ENCODE data around the gene EXO5.

DNA sequence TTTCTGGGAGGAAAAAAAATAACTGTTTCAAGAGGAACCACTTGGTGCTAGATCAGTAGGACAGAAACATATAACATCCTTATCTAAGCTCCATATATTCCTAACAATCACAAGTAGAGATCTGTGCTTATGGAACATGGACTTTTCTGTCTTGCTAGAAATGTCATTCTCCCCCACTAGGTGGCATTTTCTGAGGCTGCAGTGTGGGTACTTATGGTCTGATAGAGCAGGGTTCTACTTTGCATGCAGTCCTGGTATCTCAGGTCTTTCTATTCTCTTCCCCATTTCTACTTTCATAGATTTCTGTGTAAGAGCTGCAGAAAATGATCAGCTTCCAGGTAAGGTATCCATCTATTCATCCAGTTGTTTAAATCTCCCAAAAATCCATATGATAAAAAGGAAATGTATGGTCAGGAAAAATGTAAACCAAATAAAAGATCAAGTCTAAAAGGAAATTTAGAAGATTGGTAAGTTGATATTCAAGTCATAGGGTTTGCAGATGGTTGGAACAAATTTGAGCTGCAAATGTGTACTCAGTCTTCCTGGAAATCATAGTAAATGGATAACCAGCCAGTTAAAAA is 24.4 kb downstream of the EXO5 start:
- TF ChIP-seq CTCF (IDR thresholded peaks at IDR 0.05; ENCODE audit: low read depth, low read length, missing input control) (peak; percentile 54), FOXA1 (IDR thresholded peaks at IDR 0.05) (no peak), MAX (IDR thresholded peaks at IDR 0.05) (no peak), RXRA (IDR thresholded peaks at IDR 0.05) (no peak), ZBTB33 (IDR thresholded peaks at IDR 0.05) (no peak), YY1 (IDR thresholded peaks at IDR 0.05) (no peak), SP1 (IDR thresholded peaks at IDR 0.05) (peak; percentile 13), JUND (IDR thresholded peaks at IDR 0.05) (peak in 1 of 2 donors; percentile 36), REST (IDR thresholded peaks at IDR 0.05) (no peak), HNF4G (IDR thresholded peaks at IDR 0.05) (no peak)

Measured in liver (tissue), 3 donors.